IMR-90 (cell line): ENCODE measurements around the gene RHOU.

Experiments used
- BHLHE40 ChIP-seq: fragments of 150-350 bp; IDR thresholded peaks from 2 replicates; pipeline ENCODE4 v1.6.1; 2016; ENCODE audit warnings: mild to moderate bottlenecking, low read depth, low read length
- CTCF ChIP-seq: conservative IDR thresholded peaks from 2 replicates; pipeline ENCODE4 v1.5.1; 2012; ENCODE audit warnings: mild to moderate bottlenecking, low read depth, low read length, improper control_type of control experiment
- FOS ChIP-seq: fragments of 150-350 bp; IDR thresholded peaks from 2 replicates; pipeline ENCODE4 v1.6.1; 2016; ENCODE audit warnings: low read depth, low read length
- MAFK ChIP-seq: IDR thresholded peaks from 2 replicates; pipeline ENCODE4 v1.6.1; 2012; ENCODE audit warnings: low read depth, low read length, improper control_type of control experiment
- MAZ ChIP-seq: IDR thresholded peaks from 2 replicates; pipeline ENCODE4 v1.6.1; 2012; ENCODE audit warnings: low read depth, mild to moderate bottlenecking, low read length, improper control_type of control experiment, moderate library complexity, borderline replicate concordance
- MXI1 ChIP-seq: IDR thresholded peaks from 2 replicates; pipeline ENCODE4 v1.6.1; 2012; ENCODE audit warnings: low read depth, mild to moderate bottlenecking, low read length, moderate library complexity, borderline replicate concordance
- NFE2L2 ChIP-seq: fragments of 150-350 bp; IDR thresholded peaks from 2 replicates; pipeline ENCODE4 v1.6.1; 2016; ENCODE audit warnings: low read depth, mild to moderate bottlenecking, low read length
- POLR2A ChIP-seq: IDR thresholded peaks from 2 replicates; pipeline ENCODE4 v1.6.1; 2012; ENCODE audit warnings: mild to moderate bottlenecking, low read depth, low read length
- RAD21 ChIP-seq: IDR thresholded peaks from 2 replicates; pipeline ENCODE4 v1.6.1; 2012; ENCODE audit warnings: low read length, improper control_type of control experiment
- RCOR1 ChIP-seq: IDR thresholded peaks from 2 replicates; pipeline ENCODE4 v1.6.1; 2012; ENCODE audit warnings: mild to moderate bottlenecking, low read length, improper control_type of control experiment; ENCODE audit not compliant: insufficient replicate concordance
- RFX5 ChIP-seq: IDR thresholded peaks from 2 replicates; pipeline ENCODE4 v1.8.0; 2012; ENCODE audit warnings: low read depth, mild to moderate bottlenecking, low read length, moderate library complexity
- SMC3 ChIP-seq: fragments of 150-350 bp; IDR thresholded peaks from 2 replicates; pipeline ENCODE4 v1.6.1; 2016; ENCODE audit warnings: low read depth, mild to moderate bottlenecking, antibody characterized with exemption, low read length, moderate library complexity
- USF2 ChIP-seq: fragments of 150-350 bp; IDR thresholded peaks from 2 replicates; pipeline ENCODE4 v1.6.1; 2017; ENCODE audit warnings: mild to moderate bottlenecking, antibody characterized with exemption, low read length, low read depth

GRCh38 chr1:228702433-228702832, 32.8 kb upstream of the RHOU start:
- TF ChIP-seq CTCF, result no peak
- no peak for TF ChIP-seq MXI1
- TF ChIP-seq BHLHE40, result no peak
- TF ChIP-seq USF2, result no peak
- no peak for TF ChIP-seq POLR2A
- no peak for TF ChIP-seq MAZ
- TF ChIP-seq SMC3, result no peak
- TF ChIP-seq FOS, result no peak
- no peak for TF ChIP-seq RAD21
- no peak for TF ChIP-seq RFX5
- no peak for TF ChIP-seq RCOR1
- TF ChIP-seq MAFK, result no peak
- no peak for TF ChIP-seq NFE2L2
